ENCODE data around the gene PIP4K2A.
"Not testable (repeated sequence)": the region's sequence is repeated elsewhere in the genome, so short reads cannot be mapped to it uniquely, and the experiment has no call there.

The PIP4K2A gene

GRCh38 chr10:22693860-22694259, 20.5 kb downstream of the PIP4K2A start:
- no peaks in the 10 kb centered on the region for H3K4me1 ChIP-seq (ENCODE audit: control insufficient read depth, insufficient read depth, low read length, poor library complexity, severe bottlenecking)
- 96% methylated on average over 5 of the region's 6 CpGs for WGBS, 2 experiments (ENCODE audit: insufficient coverage in 2 of 2)

GRCh38 chr10:22693371-22693784, 21.0 kb downstream of the PIP4K2A start:
- Histone ChIP-seq H3K4me3 (ENCODE audit: extremely low read depth, insufficient read depth, low read length, poor library complexity, severe bottlenecking) (no peak overlapping the region), H3K36me3 (ENCODE audit: control insufficient read depth, insufficient read depth, low read length) (peaks cover 4% of the 10 kb centered on the region), H3K27ac (ENCODE audit: low read depth, low read length, severe bottlenecking) (no peak overlapping the region), H3K9me3 (ENCODE audit: control insufficient read depth, low read length) (peaks cover 5% of the 10 kb centered on the region), H3K4me1 (ENCODE audit: control insufficient read depth, insufficient read depth, low read length, poor library complexity, severe bottlenecking) (no peaks in the 10 kb centered on the region)
- WGBS, 2 experiments (ENCODE audit: insufficient coverage in 2 of 2): 92 to 100% methylated on average over 2 of the region's 5 CpGs

More at GRCh38 chr10:22693860-22694259, 20.5 kb downstream of the PIP4K2A start:
- Histone ChIP-seq H3K4me3 (ENCODE audit: extremely low read depth, insufficient read depth, low read length, poor library complexity, severe bottlenecking) (no peak overlapping the region), H3K27ac (ENCODE audit: low read depth, low read length, severe bottlenecking) (no peak overlapping the region), H3K9me3 (ENCODE audit: control insufficient read depth, low read length) (peaks cover 5% of the 10 kb centered on the region), H3K36me3 (ENCODE audit: control insufficient read depth, insufficient read depth, low read length) (peaks cover 4% of the 10 kb centered on the region)

- not testable (repeated sequence) for H3K9me3 ChIP-seq (ENCODE audit: control insufficient read depth, low read length); H3K36me3 ChIP-seq (ENCODE audit: control insufficient read depth, insufficient read depth, low read length); H3K27ac ChIP-seq (ENCODE audit: low read depth, low read length, severe bottlenecking); H3K4me3 ChIP-seq (ENCODE audit: extremely low read depth, insufficient read depth, low read length, poor library complexity, severe bottlenecking); H3K4me1 ChIP-seq (ENCODE audit: control insufficient read depth, insufficient read depth, low read length, poor library complexity, severe bottlenecking)
- 83 to 88% methylated on average over 3 to 4 of the region's 5 CpGs for WGBS, 2 experiments (ENCODE audit: insufficient coverage in 2 of 2)
Measured at GRCh38 chr10:22692119-22692518, 22.3 kb downstream of the PIP4K2A start.

- 39 to 46% methylated on average over 6 to 7 of the region's 9 CpGs for WGBS, 2 experiments (ENCODE audit: insufficient coverage in 2 of 2)
- Histone ChIP-seq H3K4me1 (ENCODE audit: control insufficient read depth, insufficient read depth, low read length, poor library complexity, severe bottlenecking) (no peaks in the 10 kb centered on the region), H3K27ac (ENCODE audit: low read depth, low read length, severe bottlenecking) (no peak overlapping the region), H3K4me3 (ENCODE audit: extremely low read depth, insufficient read depth, low read length, poor library complexity, severe bottlenecking) (no peak overlapping the region), H3K36me3 (ENCODE audit: control insufficient read depth, insufficient read depth, low read length) (peaks cover 4% of the 10 kb centered on the region), H3K9me3 (ENCODE audit: control insufficient read depth, low read length) (peaks cover 5% of the 10 kb centered on the region)
Measured at GRCh38 chr10:22690614-22691431, 23.6 kb downstream of the PIP4K2A start.

GRCh38 chr10:22690158-22690557, 24.2 kb downstream of the PIP4K2A start:
- Histone ChIP-seq H3K36me3 (ENCODE audit: control insufficient read depth, insufficient read depth, low read length) (peaks cover 4% of the 10 kb centered on the region), H3K4me1 (ENCODE audit: control insufficient read depth, insufficient read depth, low read length, poor library complexity, severe bottlenecking) (peaks cover 5% of the 10 kb centered on the region), H3K4me3 (ENCODE audit: extremely low read depth, insufficient read depth, low read length, poor library complexity, severe bottlenecking) (no peak overlapping the region), H3K27ac (ENCODE audit: low read depth, low read length, severe bottlenecking) (no peak overlapping the region), H3K9me3 (ENCODE audit: control insufficient read depth, low read length) (peaks cover 5% of the 10 kb centered on the region)
- 80 to 100% methylated on average over 1 of the region's 2 CpGs for WGBS, 2 experiments (ENCODE audit: insufficient coverage in 2 of 2)

- no peak overlapping the region for H3K4me3 ChIP-seq (ENCODE audit: extremely low read depth, insufficient read depth, low read length, poor library complexity, severe bottlenecking)
- H3K27ac ChIP-seq (ENCODE audit: low read depth, low read length, severe bottlenecking): no peak overlapping the region
- peaks cover 21% of the 10 kb centered on the region for H3K4me1 ChIP-seq (ENCODE audit: control insufficient read depth, insufficient read depth, low read length, poor library complexity, severe bottlenecking)
- no peaks in the 10 kb centered on the region for H3K9me3 ChIP-seq (ENCODE audit: control insufficient read depth, low read length)
- WGBS, 2 experiments (ENCODE audit: insufficient coverage in 2 of 2): no CpG with 5 or more reads among the region's 1 CpG
- no peaks in the 10 kb centered on the region for H3K36me3 ChIP-seq (ENCODE audit: control insufficient read depth, insufficient read depth, low read length)
Measured at GRCh38 chr10:22686347-22686746, 28.0 kb downstream of the PIP4K2A start.

GRCh38 chr10:22685926-22686325, 28.5 kb downstream of the PIP4K2A start:
- H3K4me1 ChIP-seq (ENCODE audit: control insufficient read depth, insufficient read depth, low read length, poor library complexity, severe bottlenecking): peaks cover 21% of the 10 kb centered on the region
- H3K9me3 ChIP-seq (ENCODE audit: control insufficient read depth, low read length): no peaks in the 10 kb centered on the region
- H3K27ac ChIP-seq (ENCODE audit: low read depth, low read length, severe bottlenecking): no peak overlapping the region
- WGBS, 2 experiments (ENCODE audit: insufficient coverage in 2 of 2): 91 to 95% methylated on average over 5 to 6 of the region's 8 CpGs
- no peak overlapping the region for H3K4me3 ChIP-seq (ENCODE audit: extremely low read depth, insufficient read depth, low read length, poor library complexity, severe bottlenecking)
- no peaks in the 10 kb centered on the region for H3K36me3 ChIP-seq (ENCODE audit: control insufficient read depth, insufficient read depth, low read length)

- no peaks in the 10 kb centered on the region for H3K36me3 ChIP-seq (ENCODE audit: control insufficient read depth, insufficient read depth, low read length)
- H3K9me3 ChIP-seq (ENCODE audit: control insufficient read depth, low read length): no peaks in the 10 kb centered on the region
- H3K4me1 ChIP-seq (ENCODE audit: control insufficient read depth, insufficient read depth, low read length, poor library complexity, severe bottlenecking): peaks cover 27% of the 10 kb centered on the region
- WGBS, 2 experiments (ENCODE audit: insufficient coverage in 2 of 2): 100% methylated on average over 3 of the region's 5 CpGs
- no peak overlapping the region for H3K4me3 ChIP-seq (ENCODE audit: extremely low read depth, insufficient read depth, low read length, poor library complexity, severe bottlenecking)
- H3K27ac ChIP-seq (ENCODE audit: low read depth, low read length, severe bottlenecking): no peak overlapping the region
Measured at GRCh38 chr10:22684699-22685098, 29.7 kb downstream of the PIP4K2A start.

- H3K27ac ChIP-seq (ENCODE audit: low read depth, low read length, severe bottlenecking): no peak overlapping the region
- no peak overlapping the region for H3K4me3 ChIP-seq (ENCODE audit: extremely low read depth, insufficient read depth, low read length, poor library complexity, severe bottlenecking)
- no peaks in the 10 kb centered on the region for H3K9me3 ChIP-seq (ENCODE audit: control insufficient read depth, low read length)
- H3K4me1 ChIP-seq (ENCODE audit: control insufficient read depth, insufficient read depth, low read length, poor library complexity, severe bottlenecking): peaks cover 27% of the 10 kb centered on the region
- 89 to 94% methylated on average over 3 of the region's 3 CpGs for WGBS, 2 experiments (ENCODE audit: insufficient coverage in 2 of 2)
- no peaks in the 10 kb centered on the region for H3K36me3 ChIP-seq (ENCODE audit: control insufficient read depth, insufficient read depth, low read length)
Measured at GRCh38 chr10:22683140-22683389, 31.3 kb downstream of the PIP4K2A start.

- peaks cover 27% of the 10 kb centered on the region for H3K4me1 ChIP-seq (ENCODE audit: control insufficient read depth, insufficient read depth, low read length, poor library complexity, severe bottlenecking)
- H3K27ac ChIP-seq (ENCODE audit: low read depth, low read length, severe bottlenecking): peak overlapping the region; percentile 78
- no peaks in the 10 kb centered on the region for H3K9me3 ChIP-seq (ENCODE audit: control insufficient read depth, low read length)
- no peak overlapping the region for H3K4me3 ChIP-seq (ENCODE audit: extremely low read depth, insufficient read depth, low read length, poor library complexity, severe bottlenecking)
- 81 to 93% methylated on average over 2 to 3 of the region's 6 CpGs for WGBS, 2 experiments (ENCODE audit: insufficient coverage in 2 of 2)
- H3K36me3 ChIP-seq (ENCODE audit: control insufficient read depth, insufficient read depth, low read length): no peaks in the 10 kb centered on the region
Measured at GRCh38 chr10:22682237-22683139, 31.9 kb downstream of the PIP4K2A start.

- H3K9me3 ChIP-seq (ENCODE audit: control insufficient read depth, low read length): no peaks in the 10 kb centered on the region
- H3K27ac ChIP-seq (ENCODE audit: low read depth, low read length, severe bottlenecking): peak overlapping the region; percentile 78
- H3K4me3 ChIP-seq (ENCODE audit: extremely low read depth, insufficient read depth, low read length, poor library complexity, severe bottlenecking): no peak overlapping the region
- H3K36me3 ChIP-seq (ENCODE audit: control insufficient read depth, insufficient read depth, low read length): no peaks in the 10 kb centered on the region
- 75% methylated on average over 1 of the region's 4 CpGs; no CpG with 5 or more reads in 1 of the 2 experiments for WGBS, 2 experiments (ENCODE audit: insufficient coverage in 2 of 2)
- H3K4me1 ChIP-seq (ENCODE audit: control insufficient read depth, insufficient read depth, low read length, poor library complexity, severe bottlenecking): peaks cover 27% of the 10 kb centered on the region
Measured at GRCh38 chr10:22681783-22682183, 32.6 kb downstream of the PIP4K2A start.

Measured in mesodermal cell (in vitro differentiated cells).